GM20000 (cell line): Measurements from ENCODE around the gene KCNMB1.
A peak's percentile ranks its signal among the peaks of the same experiment; 100 is the strongest.

ENCODE experiments used
- DNase-seq: peaks from one replicate; pipeline ENCODE4 v3.0.0; 2012; ENCODE audit warnings: low spot score
- TF ChIP-seq, protein P1 (sequence below): IDR thresholded peaks from 2 replicates; pipeline ENCODE4 v1.5.1; 2012; ENCODE audit warnings: mild to moderate bottlenecking, control low read depth; ENCODE audit errors: extremely low read depth, missing control alignments

The KCNMB1 gene

DNA sequence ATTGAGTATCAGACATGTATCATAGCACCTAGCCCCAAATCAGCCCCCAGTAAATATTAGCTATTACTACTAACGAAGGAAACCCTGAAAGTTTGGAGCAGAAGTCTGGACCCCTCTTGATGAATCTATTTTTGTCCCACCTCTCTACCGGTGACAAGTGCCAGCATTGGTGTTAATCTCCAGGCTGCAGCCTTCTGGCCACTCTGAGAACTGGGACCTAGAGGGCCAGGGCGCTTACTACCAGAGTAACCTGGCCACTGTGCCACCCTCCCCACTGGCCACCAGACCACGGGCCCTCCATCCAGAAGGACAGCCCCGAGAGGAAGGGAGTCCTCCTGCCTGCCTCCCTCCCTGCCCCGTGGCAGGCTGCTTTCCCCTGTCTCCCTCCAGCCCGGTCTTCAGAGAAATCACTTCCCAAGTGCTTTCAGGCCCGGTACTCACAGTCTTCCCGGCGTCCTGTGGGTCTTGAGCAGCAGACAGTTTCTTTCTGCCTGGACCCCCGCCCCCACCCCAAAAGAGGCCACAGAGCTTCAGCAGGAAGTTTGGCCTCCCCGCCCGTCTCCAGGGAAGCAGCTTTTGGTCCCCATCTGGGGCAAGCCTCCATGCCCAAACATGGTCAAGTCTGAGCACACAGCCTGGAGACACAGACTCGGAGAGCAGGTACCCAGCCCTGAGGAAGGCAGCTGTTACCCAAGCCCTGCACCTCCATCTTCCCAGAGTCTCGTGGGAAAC, at the start of gene KCNMB1:
Gene KCNMB1 (minus strand): TSS at position 550 of the 732 bp plus-strand sequence. CDS start 3,920 bp downstream, outside the sequence.
- TF ChIP-seq, protein P1, sequence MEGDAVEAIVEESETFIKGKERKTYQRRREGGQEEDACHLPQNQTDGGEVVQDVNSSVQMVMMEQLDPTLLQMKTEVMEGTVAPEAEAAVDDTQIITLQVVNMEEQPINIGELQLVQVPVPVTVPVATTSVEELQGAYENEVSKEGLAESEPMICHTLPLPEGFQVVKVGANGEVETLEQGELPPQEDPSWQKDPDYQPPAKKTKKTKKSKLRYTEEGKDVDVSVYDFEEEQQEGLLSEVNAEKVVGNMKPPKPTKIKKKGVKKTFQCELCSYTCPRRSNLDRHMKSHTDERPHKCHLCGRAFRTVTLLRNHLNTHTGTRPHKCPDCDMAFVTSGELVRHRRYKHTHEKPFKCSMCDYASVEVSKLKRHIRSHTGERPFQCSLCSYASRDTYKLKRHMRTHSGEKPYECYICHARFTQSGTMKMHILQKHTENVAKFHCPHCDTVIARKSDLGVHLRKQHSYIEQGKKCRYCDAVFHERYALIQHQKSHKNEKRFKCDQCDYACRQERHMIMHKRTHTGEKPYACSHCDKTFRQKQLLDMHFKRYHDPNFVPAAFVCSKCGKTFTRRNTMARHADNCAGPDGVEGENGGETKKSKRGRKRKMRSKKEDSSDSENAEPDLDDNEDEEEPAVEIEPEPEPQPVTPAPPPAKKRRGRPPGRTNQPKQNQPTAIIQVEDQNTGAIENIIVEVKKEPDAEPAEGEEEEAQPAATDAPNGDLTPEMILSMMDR: no peak
- DNase-seq: no peak

GRCh38 chr5:170438581-170438980, 49.4 kb upstream of the KCNMB1 start:
- DNase-seq: no peak
- TF ChIP-seq, protein P1: no peak

- TF ChIP-seq, protein P1: no peak
- DNase-seq: no peak
Measured at GRCh38 chr5:170437621-170438375, 48.6 kb upstream of the KCNMB1 start.

DNA sequence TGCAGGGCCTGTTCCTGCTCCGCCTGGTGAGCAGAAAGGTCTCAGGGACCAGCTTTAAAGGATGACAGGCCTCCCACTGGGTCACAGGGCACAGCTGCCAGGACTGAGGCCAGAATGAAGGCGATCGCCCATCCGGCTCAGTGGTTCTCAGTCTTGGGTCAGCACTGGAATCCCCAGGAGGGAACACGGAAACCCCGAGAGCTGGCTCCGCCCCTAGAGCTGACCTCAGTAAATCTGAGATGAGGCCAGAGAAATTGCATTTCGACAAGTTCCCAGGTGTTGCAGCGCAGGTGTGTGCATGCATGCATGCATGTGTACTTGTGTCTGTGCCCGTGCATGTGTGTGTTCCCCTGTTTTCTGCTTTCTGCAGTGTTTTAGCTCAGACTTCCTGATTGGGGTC, 47.2 kb upstream of the KCNMB1 start:
- TF ChIP-seq, protein P1: no peak
- no peak for DNase-seq

DNA sequence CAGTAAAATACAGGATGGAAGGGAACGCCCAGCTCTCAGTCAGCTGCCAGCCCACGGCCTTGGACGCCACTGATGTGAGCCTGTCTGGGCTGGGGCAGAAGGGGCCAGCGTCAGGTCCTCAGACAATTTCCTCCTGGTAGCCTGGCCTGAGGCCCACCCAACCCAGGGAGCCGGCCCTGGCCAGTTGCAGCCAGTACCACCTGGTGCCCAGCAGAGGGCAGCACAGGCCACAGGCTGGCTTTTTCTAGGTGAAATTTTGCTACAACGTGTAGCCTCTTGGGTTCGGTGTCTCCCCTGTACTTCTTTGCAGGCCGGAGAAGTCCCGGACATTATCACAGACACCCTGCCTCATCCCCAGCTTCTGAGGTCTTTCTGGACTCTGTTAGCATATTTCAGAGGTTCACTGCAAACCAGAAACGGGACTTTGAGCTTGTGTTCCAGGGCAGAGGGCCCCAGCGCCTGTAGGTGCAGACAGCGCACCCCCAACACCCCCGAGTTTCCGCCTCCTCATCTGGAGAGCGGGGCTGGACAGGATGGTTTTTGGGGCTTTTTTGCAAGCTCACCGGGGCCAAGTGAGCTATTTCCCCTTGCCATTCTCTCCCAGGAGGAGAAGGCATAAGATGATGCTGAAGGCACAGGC, 45.9 kb upstream of the KCNMB1 start:
- DNase-seq: peak; percentile 69
- TF ChIP-seq, protein P1: peak; percentile 90

DNA sequence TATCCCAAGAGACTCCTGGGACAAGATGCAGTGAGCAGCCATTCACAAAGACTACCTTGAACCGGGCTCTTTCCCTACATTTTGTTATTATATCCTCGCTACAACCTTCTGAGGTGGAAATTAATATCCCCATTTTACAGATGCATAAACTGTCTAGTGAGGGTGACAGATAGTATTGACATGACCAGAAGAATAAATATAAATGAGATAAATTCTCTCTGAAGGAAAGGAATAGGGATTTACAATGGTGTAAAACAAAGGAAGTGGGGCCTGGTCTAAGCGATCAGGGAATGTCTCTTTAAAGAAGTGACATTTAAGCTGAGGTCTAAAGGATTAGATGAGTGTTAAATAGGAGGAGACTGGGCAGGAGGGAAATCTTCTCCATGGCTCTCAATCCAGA, 43.5 kb upstream of the KCNMB1 start:
- TF ChIP-seq, protein P1: no peak
- DNase-seq: no peak

DNA sequence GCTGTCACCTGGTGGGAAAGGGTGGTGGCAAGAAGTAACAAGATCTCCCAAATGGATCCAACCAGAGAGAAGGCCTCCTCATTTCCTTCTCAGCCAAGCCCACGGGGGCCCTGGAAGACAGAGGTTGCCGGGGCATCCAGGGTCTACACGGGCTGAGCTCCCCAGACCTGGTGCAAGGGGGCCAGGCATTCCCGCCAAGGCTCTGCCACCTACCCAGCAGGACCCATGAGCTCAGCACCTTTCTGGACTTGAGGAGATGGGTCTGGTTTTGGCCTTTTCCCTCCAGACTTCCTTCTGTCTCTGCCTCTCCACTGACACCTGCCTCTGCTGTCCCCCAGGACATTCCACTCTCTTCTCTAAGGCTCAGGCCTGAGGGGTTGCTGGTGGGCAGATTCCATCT, 42.4 kb upstream of the KCNMB1 start:
- DNase-seq: no peak
- TF ChIP-seq, protein P1: no peak
